ENCODE measurements around the gene TEX36.
"Not testable (repeated sequence)": the region's sequence is repeated elsewhere in the genome, so short reads cannot be mapped to it uniquely, and the experiment has no call there.

TEX36 gene

DNA sequence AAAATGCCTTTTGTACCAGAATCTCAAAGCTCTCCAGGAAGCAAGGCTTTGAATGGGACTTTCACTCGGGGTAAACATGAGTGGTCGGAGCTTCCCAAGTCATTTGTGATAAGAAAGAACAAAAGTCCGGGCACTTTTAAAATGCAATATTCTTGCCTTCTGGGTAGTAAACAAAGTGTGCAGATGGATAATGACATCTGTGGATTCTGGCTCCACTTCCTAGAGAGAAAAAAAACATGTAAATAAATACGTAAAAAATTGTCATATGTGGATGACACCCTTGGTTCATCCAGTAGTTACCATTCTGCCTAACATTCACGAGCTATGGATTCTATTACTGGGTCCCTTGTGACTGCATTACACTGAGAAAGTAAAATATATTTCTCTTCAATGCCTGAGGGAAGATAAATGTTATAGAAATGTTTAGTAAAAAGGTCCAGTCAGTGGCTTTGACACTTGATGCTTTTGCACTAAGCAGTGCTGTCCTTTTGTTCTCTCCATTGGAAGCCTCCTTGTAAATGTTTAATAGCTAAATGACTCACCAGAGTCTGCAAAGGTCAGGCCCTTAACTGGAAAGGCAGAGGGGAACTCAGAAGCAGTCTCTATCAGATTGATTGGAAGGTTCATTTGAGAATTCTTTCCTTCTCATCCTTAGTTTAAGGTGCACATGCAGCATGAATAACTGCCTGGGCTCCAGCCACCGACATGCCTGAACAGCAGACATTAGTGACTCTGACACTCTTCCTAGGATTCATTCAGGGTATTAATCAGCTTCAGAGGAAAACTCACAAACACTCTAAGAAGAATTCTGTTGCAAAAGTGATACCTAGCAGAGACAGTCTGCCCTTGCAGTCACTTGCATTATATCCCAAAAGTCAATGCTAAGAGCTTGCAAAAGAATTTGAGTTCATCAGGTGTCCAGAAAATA lies 24.8 kb upstream of the TEX36 start:
- Histone ChIP-seq H3K56ac (ENCODE audit: low read length) (no peak overlapping the region), H2BK15ac (replicated peaks; ENCODE audit: low read depth) (no peak overlapping the region), H3K23ac (ENCODE audit: low read length) (no peak overlapping the region), H3K4ac (ENCODE audit: low read depth, low read length) (no peak overlapping the region), H3K4me2 (ENCODE audit: low read length) (no peak overlapping the region), H4K8ac (ENCODE audit: low read depth, low read length) (no peak overlapping the region), H3K4me1 (ENCODE audit: control insufficient read depth, low read depth, low read length) (no peaks in the 10 kb centered on the region), H3K79me1 (ENCODE audit: low read length) (no peaks in the 10 kb centered on the region), H2BK5ac (ENCODE audit: low read length) (no peak overlapping the region), H3K18ac (ENCODE audit: low read length) (no peak overlapping the region), H4K5ac (ENCODE audit: low read length) (no peak overlapping the region), H2AK5ac (ENCODE audit: low read length) (no peak overlapping the region), H3K27ac (ENCODE audit: low read depth, low read length) (no peak overlapping the region), H3K4me3 (ENCODE audit: low read length) (no peak overlapping the region), H3K36me3 (ENCODE audit: control insufficient read depth, insufficient read depth, low read length) (no peaks in the 10 kb centered on the region), H3K79me2 (ENCODE audit: control insufficient read depth, insufficient read depth, low read length) (no peaks in the 10 kb centered on the region), H3K9ac (ENCODE audit: low read length) (no peak overlapping the region), H2BK120ac (ENCODE audit: low read depth, low read length) (no peak overlapping the region), H3K27me3 (ENCODE audit: insufficient read depth, low read length, poor library complexity) (no peaks in the 10 kb centered on the region)
- no CpG with 5 or more reads among the region's 6 CpGs for WGBS (ENCODE audit: extremely low coverage, insufficient coverage, low lambda C conversion rate)
- no peak for DNase-seq

DNA sequence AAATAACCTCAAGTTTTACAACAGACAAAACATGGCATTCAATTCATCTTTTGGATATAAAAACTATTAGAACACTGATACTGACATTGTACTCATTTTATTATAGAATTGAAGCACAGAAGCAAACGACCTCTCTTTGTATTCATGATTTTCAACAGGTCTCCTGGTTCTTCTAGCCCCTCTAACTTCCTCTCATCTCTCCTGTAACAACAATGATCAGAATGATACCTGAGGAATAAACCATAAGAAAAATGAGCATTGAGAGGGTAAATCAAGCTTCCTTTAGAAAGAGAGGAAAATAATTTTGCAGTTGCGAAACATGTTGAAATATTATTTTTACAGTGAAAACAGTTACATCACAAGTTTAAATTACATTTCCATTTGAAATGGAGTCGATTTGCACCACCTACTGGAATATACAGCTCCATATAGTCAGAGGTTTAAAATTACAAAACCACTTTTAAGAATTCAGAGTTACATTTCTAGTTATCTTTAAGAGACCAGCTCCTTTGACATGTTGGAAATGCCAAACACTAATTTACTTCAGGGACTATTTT lies 17.5 kb upstream of the TEX36 start:
- no CpG with 5 or more reads among the region's 3 CpGs for WGBS (ENCODE audit: extremely low coverage, insufficient coverage, low lambda C conversion rate)
- H3K4me2 ChIP-seq (ENCODE audit: low read length) = no peak overlapping the region
- no peak overlapping the region for H2BK120ac ChIP-seq (ENCODE audit: low read depth, low read length)
- H3K36me3 ChIP-seq (ENCODE audit: control insufficient read depth, insufficient read depth, low read length) = no peaks in the 10 kb centered on the region
- no peak overlapping the region for H4K8ac ChIP-seq (ENCODE audit: low read depth, low read length)
- no peaks in the 10 kb centered on the region for H3K79me1 ChIP-seq (ENCODE audit: low read length)
- H3K18ac ChIP-seq (ENCODE audit: low read length) = no peak overlapping the region
- no peak overlapping the region for H2BK15ac ChIP-seq (replicated peaks; ENCODE audit: low read depth)
- no peaks in the 10 kb centered on the region for H3K4me1 ChIP-seq (ENCODE audit: control insufficient read depth, low read depth, low read length)
- H3K9ac ChIP-seq (ENCODE audit: low read length) = no peak overlapping the region
- no peak overlapping the region for H2AK5ac ChIP-seq (ENCODE audit: low read length)
- no peak overlapping the region for H3K56ac ChIP-seq (ENCODE audit: low read length)
- DNase-seq = no peak
- no peak overlapping the region for H3K27ac ChIP-seq (ENCODE audit: low read depth, low read length)
- no peak overlapping the region for H3K4me3 ChIP-seq (ENCODE audit: low read length)
- H3K23ac ChIP-seq (ENCODE audit: low read length) = no peak overlapping the region
- H3K27me3 ChIP-seq (ENCODE audit: insufficient read depth, low read length, poor library complexity) = no peaks in the 10 kb centered on the region
- no peak overlapping the region for H2BK5ac ChIP-seq (ENCODE audit: low read length)
- no peak overlapping the region for H3K4ac ChIP-seq (ENCODE audit: low read depth, low read length)
- H3K79me2 ChIP-seq (ENCODE audit: control insufficient read depth, insufficient read depth, low read length) = no peaks in the 10 kb centered on the region
- no peak overlapping the region for H4K5ac ChIP-seq (ENCODE audit: low read length)

DNA sequence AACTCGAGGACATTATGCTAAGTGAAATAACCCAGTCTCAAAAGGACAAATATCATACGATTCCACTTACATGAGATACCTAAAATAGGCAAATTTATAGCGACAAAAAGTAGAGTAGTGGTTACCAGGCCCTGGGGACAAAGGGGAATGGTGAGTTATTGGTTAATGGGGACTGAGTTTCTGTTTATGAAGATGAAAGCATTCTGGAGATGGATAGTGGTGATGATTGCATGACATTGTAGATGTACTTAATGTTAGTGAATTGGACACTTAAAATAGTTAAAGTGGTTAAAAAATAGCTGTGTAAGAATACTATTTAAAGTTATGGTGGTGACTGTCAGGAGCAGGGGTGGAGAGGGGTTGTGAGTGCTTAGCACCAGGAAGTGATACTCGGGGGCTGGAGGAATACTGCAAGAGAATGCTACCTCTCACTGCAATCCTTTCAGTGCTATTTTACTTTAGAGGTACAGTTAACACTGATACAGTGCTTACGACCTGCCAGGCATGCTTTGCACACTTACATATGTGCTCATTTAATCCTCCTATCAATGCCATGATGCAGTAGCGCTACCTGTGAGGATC lies 16.7 kb upstream of the TEX36 start:
- H3K79me2 ChIP-seq (ENCODE audit: control insufficient read depth, insufficient read depth, low read length) = no peaks in the 10 kb centered on the region
- H3K4me1 ChIP-seq (ENCODE audit: control insufficient read depth, low read depth, low read length) = no peaks in the 10 kb centered on the region
- no peak overlapping the region for H3K4me3 ChIP-seq (ENCODE audit: low read length)
- H3K27me3 ChIP-seq (ENCODE audit: insufficient read depth, low read length, poor library complexity) = no peaks in the 10 kb centered on the region
- H2BK5ac ChIP-seq (ENCODE audit: low read length) = no peak overlapping the region
- no peaks in the 10 kb centered on the region for H3K79me1 ChIP-seq (ENCODE audit: low read length)
- H4K5ac ChIP-seq (ENCODE audit: low read length) = no peak overlapping the region
- H3K9ac ChIP-seq (ENCODE audit: low read length) = no peak overlapping the region
- no peaks in the 10 kb centered on the region for H3K36me3 ChIP-seq (ENCODE audit: control insufficient read depth, insufficient read depth, low read length)
- no peak overlapping the region for H3K23ac ChIP-seq (ENCODE audit: low read length)
- H3K18ac ChIP-seq (ENCODE audit: low read length) = no peak overlapping the region
- no peak overlapping the region for H4K8ac ChIP-seq (ENCODE audit: low read depth, low read length)
- no peak overlapping the region for H2AK5ac ChIP-seq (ENCODE audit: low read length)
- no peak overlapping the region for H3K56ac ChIP-seq (ENCODE audit: low read length)
- H3K4ac ChIP-seq (ENCODE audit: low read depth, low read length) = no peak overlapping the region
- WGBS (ENCODE audit: extremely low coverage, insufficient coverage, low lambda C conversion rate) = no CpG with 5 or more reads among the region's 6 CpGs
- no peak overlapping the region for H2BK15ac ChIP-seq (replicated peaks; ENCODE audit: low read depth)
- no peak overlapping the region for H2BK120ac ChIP-seq (ENCODE audit: low read depth, low read length)
- H3K27ac ChIP-seq (ENCODE audit: low read depth, low read length) = no peak overlapping the region
- H3K4me2 ChIP-seq (ENCODE audit: low read length) = no peak overlapping the region
- DNase-seq = no peak

DNA sequence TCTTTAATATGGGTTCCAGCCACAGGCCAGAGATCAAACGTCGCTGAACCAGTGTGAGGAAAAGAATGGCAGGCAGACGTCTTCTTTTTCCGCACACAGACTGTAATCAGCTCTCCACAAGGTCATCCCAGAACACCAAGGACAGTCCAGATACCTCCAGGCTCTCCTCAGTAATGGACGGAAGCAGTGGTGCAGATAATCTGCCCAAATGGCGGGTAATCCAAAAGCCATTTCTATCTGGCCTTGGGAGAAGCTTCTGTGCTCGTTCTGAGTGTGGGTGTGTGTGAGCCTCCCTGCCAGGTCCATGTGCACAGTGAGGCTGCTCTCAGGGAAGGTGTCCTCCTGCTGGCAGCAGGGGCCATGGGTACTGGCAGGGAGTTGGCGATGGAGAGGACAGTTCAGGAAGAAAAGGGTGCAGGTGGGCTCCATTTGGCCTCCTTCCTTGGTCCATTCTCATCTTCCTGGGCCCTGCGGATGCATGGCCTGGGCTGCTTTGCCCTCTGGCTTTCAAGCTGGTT lies 15.6 kb upstream of the TEX36 start:
- Histone ChIP-seq H3K79me2 (ENCODE audit: control insufficient read depth, insufficient read depth, low read length) (no peaks in the 10 kb centered on the region), H2AK5ac (ENCODE audit: low read length) (no peak overlapping the region), H2BK15ac (replicated peaks; ENCODE audit: low read depth) (no peak overlapping the region), H3K56ac (ENCODE audit: low read length) (peak overlapping the region; percentile 7), H3K79me1 (ENCODE audit: low read length) (no peaks in the 10 kb centered on the region), H3K9ac (ENCODE audit: low read length) (no peak overlapping the region), H3K4me2 (ENCODE audit: low read length) (no peak overlapping the region), H4K8ac (ENCODE audit: low read depth, low read length) (no peak overlapping the region), H2BK5ac (ENCODE audit: low read length) (no peak overlapping the region), H3K27me3 (ENCODE audit: insufficient read depth, low read length, poor library complexity) (no peaks in the 10 kb centered on the region), H3K4me3 (ENCODE audit: low read length) (no peak overlapping the region), H3K36me3 (ENCODE audit: control insufficient read depth, insufficient read depth, low read length) (no peaks in the 10 kb centered on the region), H3K4me1 (ENCODE audit: control insufficient read depth, low read depth, low read length) (no peaks in the 10 kb centered on the region), H3K27ac (ENCODE audit: low read depth, low read length) (no peak overlapping the region), H2BK120ac (ENCODE audit: low read depth, low read length) (no peak overlapping the region), H3K23ac (ENCODE audit: low read length) (no peak overlapping the region), H3K18ac (ENCODE audit: low read length) (no peak overlapping the region), H4K5ac (ENCODE audit: low read length) (no peak overlapping the region), H3K4ac (ENCODE audit: low read depth, low read length) (no peak overlapping the region)
- no CpG with 5 or more reads among the region's 9 CpGs for WGBS (ENCODE audit: extremely low coverage, insufficient coverage, low lambda C conversion rate)
- peak; percentile 7 for DNase-seq

DNA sequence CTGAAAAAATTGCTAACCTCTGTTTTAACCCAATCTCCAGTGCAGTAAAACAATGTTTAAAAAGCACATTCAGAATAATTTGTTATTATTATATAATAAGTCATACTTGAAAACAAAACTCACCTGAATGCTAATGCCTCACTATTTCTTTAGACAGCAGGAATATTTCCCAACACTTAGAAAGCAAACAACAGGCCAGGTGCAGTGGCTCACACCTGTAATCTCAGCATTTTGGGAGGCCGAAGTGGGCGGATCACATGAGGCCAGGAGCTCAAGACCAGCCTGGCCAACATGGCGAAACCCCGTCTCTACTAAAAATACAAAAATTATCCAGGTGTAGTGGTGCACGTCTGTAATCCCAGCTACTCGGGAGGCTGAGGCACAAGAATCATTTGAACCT lies 13.9 kb upstream of the TEX36 start:
- no CpG with 5 or more reads among the region's 6 CpGs for WGBS (ENCODE audit: extremely low coverage, insufficient coverage, low lambda C conversion rate)
- not testable (repeated sequence) for H3K56ac ChIP-seq (ENCODE audit: low read length); H3K4me1 ChIP-seq (ENCODE audit: control insufficient read depth, low read depth, low read length)

More for the DNA sequence above, 13.9 kb upstream of the TEX36 start:
- H3K27ac ChIP-seq (ENCODE audit: low read depth, low read length); H3K36me3 ChIP-seq (ENCODE audit: control insufficient read depth, insufficient read depth, low read length); H4K5ac ChIP-seq (ENCODE audit: low read length); H2BK120ac ChIP-seq (ENCODE audit: low read depth, low read length); H4K8ac ChIP-seq (ENCODE audit: low read depth, low read length); H3K4ac ChIP-seq (ENCODE audit: low read depth, low read length); H2BK5ac ChIP-seq (ENCODE audit: low read length); H3K27me3 ChIP-seq (ENCODE audit: insufficient read depth, low read length, poor library complexity); H3K4me3 ChIP-seq (ENCODE audit: low read length); H3K23ac ChIP-seq (ENCODE audit: low read length); DNase-seq; H2BK15ac ChIP-seq (replicated peaks; ENCODE audit: low read depth); H2AK5ac ChIP-seq (ENCODE audit: low read length); H3K4me2 ChIP-seq (ENCODE audit: low read length); H3K18ac ChIP-seq (ENCODE audit: low read length); H3K79me1 ChIP-seq (ENCODE audit: low read length); H3K9ac ChIP-seq (ENCODE audit: low read length); H3K79me2 ChIP-seq (ENCODE audit: control insufficient read depth, insufficient read depth, low read length): not testable (repeated sequence)
